GM12801 (cell line): Measurements from ENCODE around the gene APLNR.

Experiments used
- CTCF ChIP-seq: IDR thresholded peaks from one replicate; pipeline ENCODE4 v1.5.1; 2011; ENCODE audit warnings: control low read depth; ENCODE audit not compliant: insufficient read length; ENCODE audit errors: extremely low read depth

The APLNR gene

GRCh38 chr11:57237204-57237681 lies at the start of gene APLNR:
Gene APLNR, minus strand, starts transcription at chr11:57237250. Its CDS starts 246 bp downstream, at chr11:57237004.
- TF ChIP-seq CTCF = no peak

- no peak for TF ChIP-seq CTCF
Measured at GRCh38 chr11:57283231-57283990, 46.4 kb upstream of the APLNR start.

GRCh38 chr11:57279116-57279515 lies 42.1 kb upstream of the APLNR start:
- no peak for TF ChIP-seq CTCF

- TF ChIP-seq CTCF = no peak
Measured at GRCh38 chr11:57278721-57279095, 41.7 kb upstream of the APLNR start.

GRCh38 chr11:57277845-57278720 lies 41.0 kb upstream of the APLNR start:
- TF ChIP-seq CTCF = no peak

- no peak for TF ChIP-seq CTCF
Measured at GRCh38 chr11:57276971-57277675, 40.1 kb upstream of the APLNR start.
